Activated CD4-positive, alpha-beta memory T cell treated with anti-CD3 and anti-CD28 coated beads, Interleukin-2, amount 10 ng/mL, durations not matched to agents 7 days and 5 days (primary cell): Measurements from ENCODE around the gene EPHA3. TPM values are rescaled to one million over a fixed set of nuclear protein-coding genes. Genes with fewer than 3 reads are reported as not detected.

Source experiments
- CTCF ChIA-PET: fragments of 350-600 bp; sonication (Branson Sonifier 250); formaldehyde crosslinking; loops from one replicate; lab custom pipeline; 2021; ENCODE audit warnings: antibody characterized with exemption, inconsistent platforms; lab: Charles Lee
- POLR2A ChIA-PET: fragments of 350-600 bp; sonication (Branson Sonifier 250); formaldehyde crosslinking; loops from one replicate; lab custom pipeline; 2021; ENCODE audit warnings: antibody characterized with exemption; lab: Charles Lee
- DNase-seq: peaks from one replicate; pipeline ENCODE4 v3.0.0-alpha.2; 2020
- H3K27ac Mint-ChIP-seq: one replicate; pipeline ENCODE4 v1.8.0; 2021; ENCODE audit warnings: mild to moderate bottlenecking, mixed read lengths
- H3K27me3 Mint-ChIP-seq: one replicate; pipeline ENCODE4 v1.8.0; 2021; ENCODE audit warnings: mixed read lengths
- H3K36me3 Mint-ChIP-seq: one replicate; pipeline ENCODE4 v1.8.0; 2021; ENCODE audit warnings: low read depth, mixed read lengths
- H3K4me1 Mint-ChIP-seq: one replicate; pipeline ENCODE4 v1.8.0; 2021; ENCODE audit warnings: mixed read lengths
- H3K4me3 Mint-ChIP-seq: one replicate; pipeline ENCODE4 v1.8.0; 2021; ENCODE audit warnings: mild to moderate bottlenecking, mixed read lengths
- H3K9me3 Mint-ChIP-seq: one replicate; pipeline ENCODE4 v1.8.0; 2021; ENCODE audit warnings: mixed read lengths
- total RNA-seq, 2 experiments: library from RNA; stranded (reverse); gene quantifications; one replicate each; pipeline ENCODE4 v1.2.3, GENCODE V29; 2021

The EPHA3 gene
- total RNA-seq, 2 experiments from 2014 or later, result 0.05 TPM; not detected in 1

DNA sequence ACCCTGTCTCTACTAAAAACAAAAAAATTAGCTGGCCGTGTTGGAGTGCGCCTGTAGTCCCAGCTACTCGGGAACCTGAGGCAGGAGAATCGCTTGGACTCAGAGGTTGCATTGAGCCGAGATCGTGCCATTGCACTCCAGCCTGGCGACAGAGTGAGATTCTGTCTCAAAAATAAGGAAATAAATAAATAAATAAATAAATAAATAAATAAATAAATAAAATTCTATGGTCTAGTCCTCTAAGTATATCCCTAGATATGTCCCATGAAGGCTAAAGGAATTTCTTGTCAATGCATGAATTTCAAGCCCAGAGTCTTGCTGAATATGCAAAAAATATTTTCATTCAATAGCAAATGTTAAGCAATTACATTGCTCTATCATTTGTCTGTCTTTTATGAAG, 149.0 kb downstream of the EPHA3 start:
- Mint-ChIP-seq H3K9me3 (peaks cover 5% of the 10 kb centered on the region), H3K4me1 (no peaks in the 10 kb centered on the region), H3K36me3 (no peaks in the 10 kb centered on the region), H3K4me3 (no peak overlapping the region), H3K27ac (no peak overlapping the region), H3K27me3 (no peaks in the 10 kb centered on the region)
- ChIA-PET CTCF (no interaction called here), POLR2A (no interaction called here)
- no peak for DNase-seq

DNA sequence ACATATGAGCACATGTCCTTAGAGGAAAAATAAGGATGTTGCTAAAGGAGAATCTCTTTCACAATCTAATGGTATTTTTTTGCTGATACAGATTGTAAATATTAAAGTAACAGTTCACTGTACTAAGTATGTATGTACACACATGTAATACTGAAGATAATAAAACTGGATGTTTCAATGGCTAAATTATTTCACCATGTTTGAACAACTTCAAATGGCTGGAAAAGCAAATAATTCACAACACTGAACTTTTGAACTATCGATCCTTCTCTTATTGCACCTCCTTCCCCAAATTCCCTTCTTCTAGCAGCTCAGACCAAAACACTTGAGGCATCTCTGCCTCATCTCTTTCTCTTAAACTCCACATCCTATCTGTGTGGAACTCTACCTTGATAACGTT, 149.5 kb downstream of the EPHA3 start:
- H3K27me3 Mint-ChIP-seq, result no peaks in the 10 kb centered on the region
- DNase-seq, result no peak
- peaks cover 5% of the 10 kb centered on the region for H3K9me3 Mint-ChIP-seq
- no peaks in the 10 kb centered on the region for H3K36me3 Mint-ChIP-seq
- ChIA-PET POLR2A (no interaction called here), CTCF (no interaction called here)
- no peak overlapping the region for H3K27ac Mint-ChIP-seq
- H3K4me1 Mint-ChIP-seq, result no peaks in the 10 kb centered on the region
- no peak overlapping the region for H3K4me3 Mint-ChIP-seq

DNA sequence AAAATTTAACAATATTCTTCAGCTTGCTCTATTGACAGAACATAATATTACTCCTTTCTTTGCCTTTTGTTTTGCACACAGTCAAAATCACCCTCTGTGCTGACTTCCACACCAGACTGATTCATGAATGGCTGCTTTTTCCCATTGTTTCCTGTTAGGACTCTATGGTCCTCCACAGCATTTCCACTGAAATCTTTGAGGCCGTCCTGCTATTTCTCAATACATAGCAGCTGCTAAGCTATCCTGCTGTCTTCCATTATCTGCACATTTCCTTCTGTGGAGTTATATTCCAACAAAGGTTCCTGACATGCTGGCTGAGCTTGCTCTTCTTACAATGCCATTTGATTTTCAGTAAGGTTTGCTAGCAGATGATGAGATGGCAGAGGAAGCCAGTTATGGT, 153.3 kb downstream of the EPHA3 start:
- H3K36me3 Mint-ChIP-seq, result no peaks in the 10 kb centered on the region
- ChIA-PET CTCF (no interaction called here), POLR2A (no interaction called here)
- no peaks in the 10 kb centered on the region for H3K27me3 Mint-ChIP-seq
- H3K9me3 Mint-ChIP-seq, result peaks cover 11% of the 10 kb centered on the region
- no peak overlapping the region for H3K27ac Mint-ChIP-seq
- no peak overlapping the region for H3K4me3 Mint-ChIP-seq
- no peaks in the 10 kb centered on the region for H3K4me1 Mint-ChIP-seq
- no peak for DNase-seq

DNA sequence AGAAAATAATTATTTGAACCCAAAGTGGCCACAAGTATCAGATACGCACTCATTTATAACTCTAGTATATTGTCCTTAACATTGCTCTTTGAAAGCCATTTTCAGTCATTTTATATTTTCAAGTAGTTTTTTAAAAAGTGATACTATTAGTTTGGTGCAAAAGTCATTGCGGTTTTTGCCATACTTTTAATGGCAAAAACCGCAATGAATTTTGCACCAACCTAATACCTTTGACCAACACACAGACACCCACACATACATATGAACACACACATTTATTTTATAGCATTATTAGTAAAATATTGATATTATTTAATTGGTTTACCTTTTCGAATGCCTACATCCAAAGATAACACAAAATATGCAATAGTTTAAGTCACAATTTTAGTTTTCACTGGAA, 154.3 kb downstream of the EPHA3 start:
- ChIA-PET POLR2A (no interaction called here), CTCF (no interaction called here)
- no peaks in the 10 kb centered on the region for H3K4me1 Mint-ChIP-seq
- peaks cover 11% of the 10 kb centered on the region for H3K9me3 Mint-ChIP-seq
- no peaks in the 10 kb centered on the region for H3K36me3 Mint-ChIP-seq
- H3K27me3 Mint-ChIP-seq, result no peaks in the 10 kb centered on the region
- H3K4me3 Mint-ChIP-seq, result no peak overlapping the region
- no peak for DNase-seq
- no peak overlapping the region for H3K27ac Mint-ChIP-seq

DNA sequence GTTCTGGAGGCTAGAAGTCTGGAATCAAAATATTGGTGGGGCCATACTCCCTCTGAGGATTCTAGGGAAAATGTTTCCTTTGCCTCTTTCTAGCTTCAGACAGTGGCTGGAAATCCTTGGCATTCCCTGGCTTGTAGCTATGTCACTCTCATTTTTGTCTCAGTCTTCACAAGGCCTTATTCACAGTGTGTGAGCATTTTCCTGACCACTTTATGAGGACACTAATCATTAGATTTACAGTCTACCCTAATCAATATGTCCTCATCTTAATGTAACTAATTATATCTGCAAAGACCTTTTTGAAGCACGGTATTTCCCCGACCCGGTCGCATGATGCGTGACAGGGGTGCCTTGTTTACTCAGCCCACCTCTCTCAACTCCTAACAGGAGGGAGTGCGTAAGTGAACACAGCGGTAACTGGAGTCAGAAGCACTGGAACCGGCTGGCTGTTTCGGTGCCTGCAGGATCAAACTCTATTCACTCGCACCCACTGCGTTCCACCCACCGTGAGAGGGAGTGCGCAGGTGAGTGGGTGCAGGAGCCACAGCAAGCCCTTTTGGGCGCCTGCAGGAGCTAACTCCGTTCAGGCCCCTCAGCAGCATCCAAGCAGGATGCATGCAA, 155.0 kb downstream of the EPHA3 start:
- H3K27ac Mint-ChIP-seq, result no peak overlapping the region
- no peak overlapping the region for H3K4me3 Mint-ChIP-seq
- H3K36me3 Mint-ChIP-seq, result no peaks in the 10 kb centered on the region
- no peaks in the 10 kb centered on the region for H3K27me3 Mint-ChIP-seq
- H3K9me3 Mint-ChIP-seq, result peaks cover 6% of the 10 kb centered on the region
- H3K4me1 Mint-ChIP-seq, result no peaks in the 10 kb centered on the region
- POLR2A ChIA-PET, result no interaction called here
- CTCF ChIA-PET, result no interaction called here
- no peak for DNase-seq

DNA sequence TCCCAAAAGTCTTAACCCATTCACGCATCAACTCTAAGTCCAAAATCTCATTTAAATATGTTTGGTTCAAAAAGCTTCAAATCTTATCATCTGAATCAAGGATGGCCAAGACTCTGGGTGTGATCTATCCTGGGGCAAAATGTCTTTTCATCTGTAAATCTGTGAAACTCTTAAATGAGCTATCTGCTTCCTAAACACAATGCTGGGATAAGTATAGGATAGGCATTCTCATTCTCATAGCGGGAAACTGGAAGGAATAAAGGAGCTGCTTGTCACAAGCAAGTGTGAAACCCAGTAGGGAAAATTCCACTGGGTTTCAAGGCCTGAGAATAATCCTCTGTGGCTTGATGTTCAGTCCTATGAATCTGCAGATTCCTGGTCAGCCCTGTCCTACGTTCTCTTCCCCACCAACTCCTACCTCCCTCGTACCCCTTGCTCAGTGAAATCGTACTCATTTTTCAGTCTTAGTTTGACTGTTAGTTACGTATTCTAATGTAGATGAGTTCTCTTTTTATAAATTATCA, 156.7 kb downstream of the EPHA3 start:
- no peak for DNase-seq
- H3K36me3 Mint-ChIP-seq, result no peaks in the 10 kb centered on the region
- no peak overlapping the region for H3K27ac Mint-ChIP-seq
- H3K27me3 Mint-ChIP-seq, result no peaks in the 10 kb centered on the region
- no peaks in the 10 kb centered on the region for H3K4me1 Mint-ChIP-seq
- CTCF ChIA-PET, result no interaction called here
- H3K9me3 Mint-ChIP-seq, result peaks cover 6% of the 10 kb centered on the region
- H3K4me3 Mint-ChIP-seq, result no peak overlapping the region
- POLR2A ChIA-PET, result no interaction called here

DNA sequence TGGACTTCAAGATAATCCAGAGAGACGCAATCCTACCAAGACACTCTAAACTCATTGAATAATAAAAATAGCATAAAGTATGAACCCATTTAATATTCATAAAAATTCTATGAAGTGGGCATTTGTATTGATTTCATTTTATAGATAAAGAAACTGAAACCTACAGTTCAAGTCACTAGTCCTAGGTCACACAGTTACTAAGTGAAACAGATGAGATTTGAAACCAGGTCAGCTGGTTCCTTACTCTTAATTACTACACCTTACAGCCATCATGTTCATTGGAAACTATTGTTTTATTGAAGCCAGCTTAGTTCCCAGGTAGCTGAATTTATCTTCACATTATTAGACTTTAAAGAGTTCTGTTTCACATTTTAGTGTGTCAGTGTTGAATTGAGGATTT, 158.7 kb downstream of the EPHA3 start:
- H3K9me3 Mint-ChIP-seq, result peaks cover 6% of the 10 kb centered on the region
- H3K27me3 Mint-ChIP-seq, result no peaks in the 10 kb centered on the region
- ChIA-PET POLR2A (no interaction called here), CTCF (no interaction called here)
- DNase-seq, result no peak
- no peaks in the 10 kb centered on the region for H3K4me1 Mint-ChIP-seq
- no peak overlapping the region for H3K4me3 Mint-ChIP-seq
- H3K36me3 Mint-ChIP-seq, result no peaks in the 10 kb centered on the region
- H3K27ac Mint-ChIP-seq, result no peak overlapping the region

DNA sequence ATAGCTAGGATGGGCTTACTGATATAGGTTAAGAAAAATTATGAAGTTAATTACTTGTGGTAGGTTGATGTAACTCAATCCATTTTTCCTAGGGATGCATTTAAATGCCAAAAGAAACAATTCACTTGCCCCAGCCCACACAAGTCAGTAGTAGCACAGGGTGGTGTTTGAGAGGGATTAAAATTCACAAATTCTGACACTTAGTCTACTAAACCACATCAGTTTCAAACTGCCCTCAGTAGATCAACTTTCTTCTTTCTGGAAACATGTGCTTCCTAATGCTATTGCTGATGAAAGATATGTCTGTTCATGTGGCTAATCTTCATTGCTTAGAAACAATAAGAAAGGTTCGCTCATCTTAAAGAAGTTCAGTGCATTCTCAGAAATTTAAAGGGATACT, 160.6 kb downstream of the EPHA3 start:
- Mint-ChIP-seq H3K36me3 (no peaks in the 10 kb centered on the region), H3K27ac (no peak overlapping the region), H3K4me3 (no peak overlapping the region), H3K9me3 (peaks cover 5% of the 10 kb centered on the region), H3K4me1 (no peaks in the 10 kb centered on the region), H3K27me3 (no peaks in the 10 kb centered on the region)
- DNase-seq, result no peak
- ChIA-PET CTCF (no interaction called here), POLR2A (no interaction called here)

DNA sequence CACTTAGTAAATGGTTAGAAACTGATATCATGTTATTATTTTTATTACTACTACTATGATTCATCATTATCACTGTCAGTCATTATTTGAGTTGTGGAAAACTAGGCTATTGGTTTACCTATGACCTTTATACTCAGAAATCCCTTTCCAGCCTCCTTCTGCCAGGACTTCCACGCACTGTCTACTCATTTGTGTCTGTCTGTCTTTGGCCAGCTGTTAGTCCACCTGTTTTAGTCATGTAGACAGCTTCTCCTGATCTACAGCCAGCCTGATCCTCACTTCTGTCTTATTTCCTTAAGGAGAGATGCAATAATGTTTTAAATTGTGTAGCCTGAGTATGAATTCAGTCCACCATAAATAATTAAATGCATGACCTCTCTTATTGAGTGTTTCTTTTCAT, 162.8 kb downstream of the EPHA3 start:
- no peak for DNase-seq
- CTCF ChIA-PET, result no interaction called here
- Mint-ChIP-seq H3K36me3 (no peaks in the 10 kb centered on the region), H3K27me3 (no peaks in the 10 kb centered on the region), H3K9me3 (no peaks in the 10 kb centered on the region), H3K4me1 (no peaks in the 10 kb centered on the region), H3K4me3 (no peak overlapping the region), H3K27ac (no peak overlapping the region)
- POLR2A ChIA-PET, result no interaction called here

DNA sequence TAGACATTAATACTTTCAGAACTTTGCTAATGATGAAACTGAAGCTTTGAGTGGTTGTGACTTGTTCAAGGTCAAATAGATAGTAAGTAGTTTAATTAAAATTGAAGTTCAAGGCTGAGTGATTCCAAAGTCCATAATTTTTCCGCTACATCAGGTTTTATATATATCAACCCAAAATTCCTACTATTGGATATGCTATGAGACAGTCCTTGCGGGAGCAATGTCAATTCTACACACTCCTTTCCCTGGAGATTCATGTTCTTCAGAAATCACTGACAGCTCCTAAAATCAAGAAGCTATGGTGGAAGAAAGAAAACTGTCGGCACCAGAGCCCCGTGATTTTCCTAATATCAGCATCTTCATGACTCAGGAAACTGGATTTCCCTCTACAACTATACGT, 167.6 kb downstream of the EPHA3 start:
- DNase-seq, result no peak
- ChIA-PET CTCF (no interaction called here), POLR2A (no interaction called here)
- no peaks in the 10 kb centered on the region for H3K27me3 Mint-ChIP-seq
- H3K9me3 Mint-ChIP-seq, result no peaks in the 10 kb centered on the region
- H3K27ac Mint-ChIP-seq, result no peak overlapping the region
- H3K4me3 Mint-ChIP-seq, result no peak overlapping the region
- H3K4me1 Mint-ChIP-seq, result no peaks in the 10 kb centered on the region
- H3K36me3 Mint-ChIP-seq, result no peaks in the 10 kb centered on the region

DNA sequence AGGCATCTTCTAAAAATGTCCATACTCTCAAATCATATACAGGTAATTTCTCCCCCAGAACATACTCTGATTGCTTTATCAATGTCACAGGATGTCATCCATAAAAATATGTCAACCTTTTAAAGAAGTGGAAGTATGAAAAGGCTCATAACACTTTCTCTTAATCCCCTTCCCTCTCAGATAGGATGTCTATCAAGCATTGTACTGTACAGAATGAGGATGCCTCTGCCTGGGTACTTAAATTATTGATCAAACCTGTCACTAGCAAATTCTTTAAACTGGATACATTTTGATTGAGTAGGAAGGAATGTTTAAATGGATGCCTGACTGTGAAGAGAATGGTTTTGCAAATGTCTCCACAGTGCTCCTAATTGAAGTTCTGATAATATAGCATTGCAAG, 168.7 kb downstream of the EPHA3 start:
- H3K27ac Mint-ChIP-seq, result no peak overlapping the region
- no peaks in the 10 kb centered on the region for H3K9me3 Mint-ChIP-seq
- POLR2A ChIA-PET, result no interaction called here
- H3K4me3 Mint-ChIP-seq, result no peak overlapping the region
- no peaks in the 10 kb centered on the region for H3K27me3 Mint-ChIP-seq
- no peak for DNase-seq
- H3K4me1 Mint-ChIP-seq, result no peaks in the 10 kb centered on the region
- CTCF ChIA-PET, result no interaction called here
- no peaks in the 10 kb centered on the region for H3K36me3 Mint-ChIP-seq

DNA sequence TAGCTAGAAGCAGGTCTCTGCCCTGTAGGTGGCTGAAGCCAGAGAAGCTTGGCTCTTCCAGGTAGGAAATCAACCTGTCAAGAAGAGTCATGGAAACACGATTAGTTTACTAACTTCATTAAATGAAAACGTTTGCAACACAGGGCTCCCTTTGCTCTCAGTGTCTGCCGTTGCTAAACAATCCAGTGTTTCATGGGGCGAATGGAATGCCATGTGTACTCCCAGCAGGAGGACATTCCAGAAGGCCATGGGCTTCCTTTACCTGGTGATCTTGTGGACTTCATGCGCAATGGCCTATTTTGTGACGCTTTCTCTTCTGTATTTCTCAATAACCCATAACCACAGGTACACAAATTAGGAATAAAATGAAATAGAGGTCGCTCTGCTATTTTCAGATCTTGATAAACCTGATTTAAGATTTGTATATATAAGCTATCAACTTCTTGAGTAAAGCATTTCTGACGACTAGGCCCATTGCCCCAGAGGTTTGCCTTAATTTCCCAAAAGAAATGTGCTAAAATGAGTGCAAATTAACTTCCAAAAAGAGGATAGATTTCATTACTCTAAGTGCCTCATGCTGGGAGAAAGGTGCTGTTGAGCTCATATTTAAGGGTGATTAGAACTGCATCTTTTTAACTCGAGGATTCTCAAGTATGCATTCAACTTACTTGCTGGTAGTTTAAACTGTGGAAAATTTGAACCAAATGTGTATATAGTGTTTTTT, 171.0 kb downstream of the EPHA3 start:
- H3K4me1 Mint-ChIP-seq, result no peaks in the 10 kb centered on the region
- no peak for DNase-seq
- H3K36me3 Mint-ChIP-seq, result no peaks in the 10 kb centered on the region
- ChIA-PET POLR2A (no interaction called here), CTCF (no interaction called here)
- H3K27me3 Mint-ChIP-seq, result no peaks in the 10 kb centered on the region
- no peaks in the 10 kb centered on the region for H3K9me3 Mint-ChIP-seq
- H3K4me3 Mint-ChIP-seq, result no peak overlapping the region
- H3K27ac Mint-ChIP-seq, result no peak overlapping the region

DNA sequence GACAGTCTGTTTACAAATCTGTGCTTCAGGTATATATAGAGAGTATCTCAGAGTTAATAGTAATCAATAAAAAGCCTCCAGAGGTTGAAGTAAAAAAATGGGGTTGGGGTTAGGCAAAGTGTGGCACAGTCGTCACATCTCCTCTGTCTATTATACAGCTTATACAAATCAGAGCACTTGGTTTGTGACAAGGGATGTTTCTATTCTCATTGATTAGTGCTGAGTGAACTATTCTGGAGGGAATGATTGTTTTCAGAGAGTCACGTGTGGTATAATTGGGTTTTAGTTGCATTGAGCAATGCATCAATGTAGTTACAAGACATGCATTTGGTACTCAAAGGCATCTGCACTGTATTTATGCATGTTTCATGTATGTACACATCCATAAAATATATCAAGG, 172.9 kb downstream of the EPHA3 start:
- DNase-seq, result no peak
- Mint-ChIP-seq H3K9me3 (peaks cover 2% of the 10 kb centered on the region), H3K36me3 (no peaks in the 10 kb centered on the region), H3K4me3 (no peak overlapping the region), H3K4me1 (no peaks in the 10 kb centered on the region), H3K27me3 (no peaks in the 10 kb centered on the region), H3K27ac (no peak overlapping the region)
- ChIA-PET POLR2A (no interaction called here), CTCF (no interaction called here)

DNA sequence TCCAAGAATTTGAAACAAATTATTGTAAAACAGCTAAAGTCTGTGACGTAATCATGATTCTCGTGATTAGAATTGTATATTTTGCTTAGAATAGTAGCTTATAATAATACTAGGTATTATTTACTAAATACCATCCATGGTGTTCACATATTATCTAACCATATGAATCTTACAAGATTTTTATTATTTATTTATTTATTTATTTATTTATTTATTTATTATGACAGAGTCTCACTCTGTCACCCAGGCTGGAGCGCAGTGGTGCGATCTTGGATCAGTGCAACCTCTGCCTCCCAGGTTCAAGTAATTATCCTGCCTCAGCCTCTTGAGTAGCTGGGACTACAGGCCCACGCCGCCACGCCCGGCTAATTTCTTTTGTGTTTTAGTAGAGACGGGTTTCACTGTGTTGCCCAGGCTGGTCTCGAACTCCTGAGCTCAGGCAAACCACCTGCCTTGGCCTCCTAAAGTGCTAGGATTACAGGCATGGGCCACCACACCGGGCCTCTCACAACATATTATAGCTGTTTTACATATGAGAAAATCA, 173.5 kb downstream of the EPHA3 start:
- no peaks in the 10 kb centered on the region for H3K27me3 Mint-ChIP-seq
- H3K4me3 Mint-ChIP-seq, result no peak overlapping the region
- DNase-seq, result no peak
- peaks cover 6% of the 10 kb centered on the region for H3K9me3 Mint-ChIP-seq
- POLR2A ChIA-PET, result no interaction called here
- H3K27ac Mint-ChIP-seq, result no peak overlapping the region
- H3K4me1 Mint-ChIP-seq, result no peaks in the 10 kb centered on the region
- CTCF ChIA-PET, result no interaction called here
- H3K36me3 Mint-ChIP-seq, result no peaks in the 10 kb centered on the region
